Measurements from ENCODE around the gene DUSP1.
A peak's percentile ranks its signal among the peaks of the same experiment; 100 is the strongest.

Gene DUSP1

GRCh38 chr5:172743112-172743959 is 27.7 kb downstream of the DUSP1 start:
- TF ChIP-seq CTCF (IDR thresholded peaks at IDR 0.05) = no peak
- no peaks in the 10 kb centered on the region for H3K36me3 ChIP-seq
- DNase-seq = no peak
- H3K9me3 ChIP-seq = no peaks in the 10 kb centered on the region
- H3K27ac ChIP-seq = peak overlapping the region; percentile 92 to 93
- peaks cover 0 to 95% (median 44%) of the 10 kb centered on the region in 4 donors for H3K4me1 ChIP-seq
- intact Hi-C loops (cut with DNase I; ENCODE audit: low total_unique reads) = no loop called here
- no peak overlapping the region for H3K4me3 ChIP-seq
- H3K27me3 ChIP-seq = no peaks in the 10 kb centered on the region

- intact Hi-C loops (cut with DNase I; ENCODE audit: low total_unique reads) = no loop called here
- peak overlapping the region; percentile 92 to 93 for H3K27ac ChIP-seq
These were observed 29.8 kb downstream of the DUSP1 start for GRCh38 chr5:172741206-172741582.

GRCh38 chr5:172740428-172741205 is 30.4 kb downstream of the DUSP1 start:
- Histone ChIP-seq H3K36me3 (no peaks in the 10 kb centered on the region), H3K9me3 (no peaks in the 10 kb centered on the region), H3K4me1 (peaks cover 0 to 80% (median 32%) of the 10 kb centered on the region in 4 donors), H3K4me3 (no peak overlapping the region), H3K27ac (peak overlapping the region; percentile 92 to 93), H3K27me3 (no peaks in the 10 kb centered on the region)
- DNase-seq = peak; percentile 84 to 96
- intact Hi-C loops (cut with DNase I; ENCODE audit: low total_unique reads) = no loop called here
- no peak for TF ChIP-seq CTCF (IDR thresholded peaks at IDR 0.05)

More at GRCh38 chr5:172741206-172741582, 29.8 kb downstream of the DUSP1 start:
- TF ChIP-seq CTCF (IDR thresholded peaks at IDR 0.05) = no peak
- Histone ChIP-seq H3K27me3 (no peaks in the 10 kb centered on the region), H3K9me3 (no peaks in the 10 kb centered on the region), H3K4me3 (no peak overlapping the region), H3K36me3 (no peaks in the 10 kb centered on the region), H3K4me1 (peaks cover 0 to 82% (median 31%) of the 10 kb centered on the region in 4 donors)
- no peak for DNase-seq

- Histone ChIP-seq H3K4me1 (peaks cover 0 to 83% (median 38%) of the 10 kb centered on the region in 4 donors), H3K27ac (peak overlapping the region; percentile 92 to 93), H3K27me3 (no peaks in the 10 kb centered on the region), H3K36me3 (no peaks in the 10 kb centered on the region), H3K4me3 (no peak overlapping the region), H3K9me3 (no peaks in the 10 kb centered on the region)
- no peak for TF ChIP-seq CTCF (IDR thresholded peaks at IDR 0.05)
- DNase-seq = no peak
- intact Hi-C loops (cut with DNase I; ENCODE audit: low total_unique reads) = no loop called here
These were observed 31.6 kb downstream of the DUSP1 start for GRCh38 chr5:172739375-172739774.

GRCh38 chr5:172736508-172737135 is 34.4 kb downstream of the DUSP1 start:
- no peak for DNase-seq
- peaks cover 0 to 84% (median 59%) of the 10 kb centered on the region in 4 donors for H3K4me1 ChIP-seq
- H3K27me3 ChIP-seq = no peaks in the 10 kb centered on the region
- no peak overlapping the region for H3K4me3 ChIP-seq
- no peaks in the 10 kb centered on the region for H3K9me3 ChIP-seq
- intact Hi-C loops (cut with DNase I; ENCODE audit: low total_unique reads) = no loop called here
- H3K27ac ChIP-seq = peak overlapping the region; percentile 90 to 94
- no peaks in the 10 kb centered on the region for H3K36me3 ChIP-seq
- TF ChIP-seq CTCF (IDR thresholded peaks at IDR 0.05) = no peak
